ENCODE results near the gene RPGR.

The RPGR gene

GRCh38 chrX:38247051-38247450 lies 80.3 kb downstream of the RPGR start:
- DNase-seq, result no peak

DNA sequence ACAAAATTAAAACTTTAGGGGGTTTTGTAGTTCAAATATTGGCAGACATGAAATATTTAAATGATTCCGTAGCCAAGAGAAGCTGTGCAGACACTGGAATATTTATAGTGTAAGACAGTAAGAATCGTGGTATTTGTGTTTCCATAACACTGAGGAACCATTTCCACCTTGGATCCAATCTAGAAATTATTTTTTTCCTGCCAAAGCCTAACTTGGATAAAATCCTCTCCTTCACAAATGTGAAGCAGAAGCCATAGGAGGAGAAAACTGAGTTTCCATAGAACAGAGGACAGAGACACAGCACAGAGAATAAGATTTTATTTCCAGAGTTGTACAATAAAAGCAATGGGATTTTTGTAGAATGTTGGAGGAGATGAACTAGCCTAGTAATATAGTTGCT lies 86.8 kb downstream of the RPGR start:
- DNase-seq, result no peak

- no peak for DNase-seq
These were observed 90.3 kb downstream of the RPGR start for GRCh38 chrX:38236901-38237615.

DNA sequence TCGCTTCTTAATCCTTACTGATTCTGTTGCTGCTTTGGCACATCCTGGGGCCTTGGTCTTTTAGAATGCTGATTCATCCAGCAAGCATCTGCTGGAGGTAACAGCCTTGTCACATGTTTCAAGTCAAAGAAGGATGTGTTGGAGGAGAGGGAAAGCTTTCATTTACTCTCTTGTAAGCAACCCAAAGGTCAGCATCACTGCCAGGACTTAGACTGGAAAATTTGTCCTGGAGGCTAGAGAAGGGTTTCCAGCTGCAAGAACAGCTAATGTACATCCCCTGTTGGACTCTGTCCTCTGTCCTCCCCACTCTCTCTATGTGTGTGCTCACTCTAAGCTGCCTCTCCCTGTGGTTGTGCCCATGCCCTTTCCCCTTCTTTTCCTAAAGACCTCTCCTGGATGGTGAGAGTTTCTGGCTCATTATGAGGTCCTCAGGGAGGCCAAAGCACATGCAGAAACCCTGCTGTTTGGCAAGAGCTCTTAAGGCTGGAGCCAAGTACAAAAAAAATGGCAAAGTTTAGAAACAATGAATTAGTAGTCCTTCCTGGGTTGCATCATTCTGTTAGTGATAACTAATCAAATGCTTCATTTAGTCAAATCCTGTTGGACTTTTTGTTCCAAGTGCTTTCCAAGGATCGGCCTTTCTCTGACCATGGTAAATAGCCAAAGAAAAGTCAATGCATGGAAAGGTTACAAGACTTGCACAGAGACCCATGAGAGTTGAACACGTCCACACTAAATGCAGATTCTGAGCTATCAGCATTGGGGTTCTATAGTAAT lies 93.2 kb downstream of the RPGR start:
- no peak for DNase-seq

- DNase-seq, result no peak
These were observed 95.1 kb downstream of the RPGR start for GRCh38 chrX:38232079-38232686.

DNA sequence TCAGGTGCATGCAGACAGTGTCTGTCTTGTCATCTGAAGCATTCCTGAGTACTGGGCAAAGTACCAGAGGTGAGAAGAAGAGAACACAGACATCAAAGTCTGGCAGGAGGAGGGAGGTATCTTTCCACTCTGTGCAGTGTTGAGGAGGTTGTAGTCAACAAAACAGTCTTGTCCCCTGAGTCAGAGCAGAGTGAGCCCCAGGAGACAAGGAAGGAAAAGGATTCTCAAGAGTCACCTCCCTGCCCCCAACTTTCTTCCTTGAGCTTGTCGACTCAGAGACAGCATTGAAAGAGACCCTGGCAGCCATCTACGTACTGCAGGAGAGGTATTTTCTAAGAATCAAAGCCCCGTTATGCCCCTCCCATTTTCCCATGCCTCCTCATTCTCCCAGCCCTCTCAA lies 102.2 kb downstream of the RPGR start:
- no peak for DNase-seq

DNA sequence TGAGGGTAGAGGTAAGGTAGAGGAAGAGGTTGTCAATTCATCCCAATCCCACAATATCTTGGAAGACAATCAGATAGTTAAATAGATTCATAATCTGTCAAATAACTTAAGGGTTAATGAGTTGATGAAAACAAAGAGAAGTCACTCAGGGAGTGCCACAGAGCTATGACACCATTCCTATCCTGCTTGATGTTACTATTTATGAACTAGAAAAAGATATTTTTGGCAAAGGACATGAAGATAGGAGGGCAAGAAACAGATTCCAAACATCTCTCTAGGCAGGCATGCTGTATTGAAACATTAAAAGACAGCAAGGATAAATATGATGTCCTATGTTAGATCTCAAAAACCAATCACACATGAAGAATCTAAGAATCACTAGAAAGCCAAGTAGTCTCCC lies 103.1 kb downstream of the RPGR start:
- DNase-seq, result no peak

- DNase-seq, result no peak
These were observed 105.8 kb downstream of the RPGR start for GRCh38 chrX:38221391-38221929.

DNA sequence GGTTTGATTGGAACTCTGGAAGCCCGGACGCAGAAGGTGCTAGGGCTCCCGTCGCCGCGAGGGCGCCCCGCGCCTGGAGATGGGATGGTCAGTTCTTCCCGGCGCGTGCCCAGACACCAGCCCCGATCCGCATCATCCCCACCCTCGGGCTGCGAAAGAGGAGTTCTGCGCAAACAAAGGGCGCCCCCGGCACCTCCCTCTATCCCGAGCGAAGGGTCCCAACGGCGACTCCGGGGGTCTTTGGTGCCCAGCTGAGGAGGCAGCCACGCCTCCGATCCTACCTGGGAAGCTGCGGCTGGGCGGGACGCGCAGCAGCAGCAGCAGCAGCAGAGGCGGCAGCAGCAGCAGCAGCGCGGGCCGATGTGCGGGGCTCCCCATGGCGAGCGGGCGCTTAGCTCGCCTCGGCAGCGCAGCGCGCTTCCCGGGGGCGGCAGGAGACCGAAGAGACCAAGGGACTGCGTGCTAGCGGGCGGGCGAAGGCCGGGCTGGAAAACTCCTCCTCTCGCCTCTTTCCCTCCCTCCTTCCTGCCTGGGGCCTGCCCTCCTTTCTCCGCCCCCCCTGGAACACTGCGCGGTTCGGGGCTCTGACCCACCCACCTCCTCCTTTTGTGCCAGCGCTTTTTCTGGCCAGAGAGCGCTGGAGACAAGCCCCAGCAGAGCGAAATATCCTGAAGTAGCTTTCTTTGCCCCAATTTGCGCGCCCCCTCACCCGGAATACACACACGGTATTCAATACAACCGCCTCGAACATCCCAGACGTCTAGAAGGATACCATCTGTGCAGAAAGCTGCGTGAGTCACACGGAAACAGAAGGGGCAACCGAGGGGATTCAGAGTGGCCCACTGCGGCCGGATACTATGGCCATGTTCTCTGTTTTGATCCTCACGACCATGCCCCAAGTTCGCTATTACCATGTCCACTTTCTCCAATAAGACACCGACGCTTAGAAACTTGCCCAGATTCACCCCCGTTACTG lies 106.6 kb downstream of the RPGR start, which contains the start of gene SRPX:
Gene SRPX (minus strand): TSS at position 457 of the 976 bp plus-strand sequence. CDS start 79 bp downstream, at position 378.
- no peak for DNase-seq

- no peak for DNase-seq
These were observed 107.3 kb downstream of the RPGR start for GRCh38 chrX:38220024-38220414.

Data from effector CD8-positive, alpha-beta T cell (primary cell).